Measurements from ENCODE around the gene TMEM150A. TPM values are rescaled to one million over a fixed set of nuclear protein-coding genes. Genes with fewer than 3 reads are reported as not detected.
"Not testable (repeated sequence)": the region's sequence is repeated elsewhere in the genome, so short reads cannot be mapped to it uniquely, and the experiment has no call there.

Gene TMEM150A
- polyA plus RNA-seq, 5 donors: 9.9 to 16.9 (median 13.8) TPM

DNA sequence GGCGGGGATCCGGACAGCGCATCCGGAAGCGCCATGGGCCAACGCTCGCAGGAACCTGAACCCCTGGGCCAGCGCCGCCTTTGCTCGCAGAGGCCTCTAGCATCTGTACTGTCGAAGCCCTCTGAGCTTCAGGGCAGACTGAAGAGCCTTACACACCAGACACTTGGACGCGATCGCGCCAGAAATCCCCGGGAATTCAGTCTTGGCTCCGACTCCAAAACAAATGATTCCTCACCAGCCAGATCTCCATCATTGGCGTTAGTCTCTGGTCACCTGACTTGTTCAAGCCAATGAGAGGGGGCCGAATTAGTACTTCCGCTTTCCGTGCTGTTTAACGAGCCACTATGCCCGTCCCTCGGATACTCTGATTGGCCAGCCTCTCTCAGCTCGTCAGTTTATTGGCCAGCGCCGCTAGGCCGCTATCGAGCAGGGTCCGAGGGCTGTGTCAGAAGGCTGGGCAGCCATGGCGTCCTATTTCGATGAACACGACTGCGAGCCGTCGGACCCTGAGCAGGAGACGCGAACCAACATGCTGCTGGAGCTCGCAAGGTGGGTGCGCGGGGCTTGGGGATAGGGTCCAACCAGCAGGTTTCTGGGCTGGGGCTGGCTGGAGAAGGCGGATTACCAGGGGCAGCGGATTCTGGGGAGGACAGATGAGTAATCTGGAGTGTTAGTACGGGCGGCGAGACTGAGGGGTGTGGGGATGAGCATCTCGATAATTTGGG, 7.0 kb downstream of the TMEM150A start, which contains the start of gene RNF181:
RNF181 (plus strand) TSS at position 445 of the 725 bp plus-strand sequence; CDS start at position 464, 19 bp downstream.
- peak; percentile 95 to 97 for DNase-seq

DNA sequence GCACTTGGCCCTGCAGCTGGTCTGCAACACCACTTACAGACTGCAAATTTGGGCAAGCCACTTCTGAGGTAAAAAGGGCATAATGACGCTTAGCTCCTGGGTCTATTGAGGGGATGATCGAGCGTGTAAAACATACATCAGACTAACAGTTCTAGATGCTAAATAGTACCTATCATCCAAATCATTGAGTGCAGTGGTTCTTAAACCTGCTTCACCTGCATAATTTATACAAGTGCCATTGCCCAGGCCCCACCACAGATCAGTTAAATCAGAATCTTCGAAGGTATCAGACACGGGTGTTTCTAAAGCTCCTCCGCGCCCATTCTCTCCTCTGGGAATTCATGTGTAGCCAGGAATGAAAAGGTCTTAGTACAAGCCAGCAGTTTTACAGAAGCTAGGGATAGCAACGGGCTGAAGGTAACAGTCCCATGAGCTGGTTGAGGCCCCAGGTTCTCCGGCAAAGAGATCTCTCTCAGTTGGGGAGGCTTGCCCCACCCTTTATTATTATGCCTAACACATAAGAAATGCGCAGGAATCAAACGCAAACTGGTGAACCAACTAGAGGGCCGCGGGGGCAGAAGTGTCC, 7.7 kb downstream of the TMEM150A start:
- no peak for DNase-seq

DNA sequence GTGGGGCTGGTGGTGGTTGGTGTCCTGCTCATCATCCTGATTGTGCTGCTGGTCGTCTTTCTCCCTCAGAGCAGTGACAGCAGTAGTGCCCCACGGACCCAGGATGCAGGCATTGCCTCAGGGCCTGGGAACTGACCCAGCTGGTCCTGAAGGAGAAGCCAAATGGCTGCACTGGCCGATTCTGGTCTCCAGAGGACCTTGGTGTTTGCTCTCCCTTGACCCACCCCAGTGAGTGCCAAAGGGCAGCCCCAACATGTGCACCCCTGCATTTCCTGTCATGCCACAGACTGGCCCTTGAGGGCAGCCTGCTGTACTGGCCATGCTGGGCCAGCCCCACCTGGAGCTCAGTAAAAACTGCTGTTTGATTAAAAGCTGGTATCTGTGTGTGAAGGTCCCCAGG, 9.5 kb downstream of the TMEM150A start:
- DNase-seq: no peak

GRCh38 chr2:85592299-85592698, 10.2 kb downstream of the TMEM150A start:
- DNase-seq: not testable (repeated sequence)

DNA sequence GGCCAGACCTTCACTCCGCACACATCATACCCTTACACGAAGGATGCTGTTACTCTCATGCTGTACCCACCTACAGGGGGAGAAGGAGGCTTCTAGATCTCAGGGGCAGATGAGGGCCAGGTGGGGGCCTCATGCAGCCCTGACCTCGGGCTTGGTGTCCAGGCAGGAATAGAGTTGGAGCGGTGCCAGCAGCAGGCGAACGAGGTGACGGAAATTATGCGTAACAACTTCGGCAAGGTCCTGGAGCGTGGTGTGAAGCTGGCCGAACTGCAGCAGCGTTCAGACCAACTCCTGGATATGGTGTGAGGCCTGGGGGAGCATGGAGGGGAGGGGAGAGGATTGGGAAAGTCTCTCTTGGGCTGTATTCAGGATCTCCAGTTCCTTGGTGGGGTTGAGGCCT, 10.9 kb downstream of the TMEM150A start:
- no peak for DNase-seq

- DNase-seq: no peak
Measured at GRCh38 chr2:85590950-85591349, 11.5 kb downstream of the TMEM150A start.

GRCh38 chr2:85589982-85590791, 12.3 kb downstream of the TMEM150A start:
- no peak for DNase-seq

DNA sequence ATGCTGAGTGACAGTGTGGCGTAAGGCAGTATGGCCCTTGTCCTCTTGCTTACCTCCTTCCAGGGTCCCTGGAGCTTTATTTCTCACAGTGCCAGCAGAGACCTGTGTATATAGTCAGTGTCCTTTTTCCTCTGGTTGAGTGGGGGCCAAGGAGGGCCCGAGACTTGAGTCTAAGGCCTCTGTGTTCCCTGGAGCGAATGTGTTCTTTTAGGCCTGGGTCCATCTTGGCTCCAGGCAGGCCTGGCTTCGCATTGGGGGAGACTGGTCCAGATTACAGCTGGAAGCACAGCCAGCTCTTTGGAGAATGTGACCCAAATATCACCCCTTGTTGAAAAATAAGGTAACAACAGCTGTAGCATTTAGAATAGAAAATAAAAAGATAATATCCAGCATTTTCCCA, 13.3 kb downstream of the TMEM150A start:
- DNase-seq: no peak

DNA sequence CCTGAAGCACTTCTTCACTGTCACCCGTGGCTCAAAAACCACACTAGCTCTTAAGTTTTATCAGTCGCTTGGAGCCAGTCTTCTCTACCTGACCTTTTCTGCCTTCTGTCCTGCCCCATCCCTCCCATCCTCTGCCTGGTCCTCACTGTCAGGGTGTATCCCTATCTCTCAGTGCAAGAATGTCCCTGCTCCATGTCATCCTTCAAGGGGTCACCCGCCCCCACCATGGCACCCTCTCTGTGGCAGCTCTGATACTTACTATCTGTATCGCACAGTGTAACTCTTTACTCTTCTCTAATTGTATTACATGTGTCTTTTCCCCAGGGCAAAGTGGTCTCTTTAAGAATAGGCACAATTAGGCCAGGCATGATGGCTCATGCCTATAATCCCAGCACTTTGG, 13.9 kb downstream of the TMEM150A start:
- DNase-seq: no peak

DNA sequence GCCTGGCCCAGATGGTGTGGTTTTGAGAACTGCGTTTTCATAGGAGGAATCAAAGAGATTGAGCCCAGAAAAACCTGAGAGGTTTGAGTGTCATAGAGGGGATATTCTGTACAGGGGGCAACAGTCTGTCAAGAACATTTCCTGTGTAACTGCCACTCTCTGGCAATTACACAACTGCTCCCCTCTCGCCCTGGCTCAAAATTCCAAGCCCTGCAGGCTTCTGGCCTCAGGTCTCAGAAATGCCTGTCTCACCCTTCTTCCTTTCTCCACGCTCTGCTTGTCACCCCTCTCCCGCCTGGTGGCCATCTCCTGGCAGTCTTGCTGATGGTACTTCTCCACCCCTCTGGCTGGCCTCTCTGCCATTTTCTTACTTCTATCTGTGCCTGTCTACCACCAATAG, 14.3 kb downstream of the TMEM150A start:
- DNase-seq: no peak

GRCh38 chr2:85585781-85586105, 16.8 kb downstream of the TMEM150A start:
- DNase-seq: no peak

- DNase-seq: no peak
Measured at GRCh38 chr2:85584857-85585780, 17.4 kb downstream of the TMEM150A start.

GRCh38 chr2:85584354-85584856, 18.1 kb downstream of the TMEM150A start, which contains the start of gene VAMP5:
Gene VAMP5, plus strand, starts transcription at chr2:85584431. Its CDS starts 60 bp downstream, at chr2:85584491.
- peak in 1 of 2 donors; percentile 40 for DNase-seq

DNA sequence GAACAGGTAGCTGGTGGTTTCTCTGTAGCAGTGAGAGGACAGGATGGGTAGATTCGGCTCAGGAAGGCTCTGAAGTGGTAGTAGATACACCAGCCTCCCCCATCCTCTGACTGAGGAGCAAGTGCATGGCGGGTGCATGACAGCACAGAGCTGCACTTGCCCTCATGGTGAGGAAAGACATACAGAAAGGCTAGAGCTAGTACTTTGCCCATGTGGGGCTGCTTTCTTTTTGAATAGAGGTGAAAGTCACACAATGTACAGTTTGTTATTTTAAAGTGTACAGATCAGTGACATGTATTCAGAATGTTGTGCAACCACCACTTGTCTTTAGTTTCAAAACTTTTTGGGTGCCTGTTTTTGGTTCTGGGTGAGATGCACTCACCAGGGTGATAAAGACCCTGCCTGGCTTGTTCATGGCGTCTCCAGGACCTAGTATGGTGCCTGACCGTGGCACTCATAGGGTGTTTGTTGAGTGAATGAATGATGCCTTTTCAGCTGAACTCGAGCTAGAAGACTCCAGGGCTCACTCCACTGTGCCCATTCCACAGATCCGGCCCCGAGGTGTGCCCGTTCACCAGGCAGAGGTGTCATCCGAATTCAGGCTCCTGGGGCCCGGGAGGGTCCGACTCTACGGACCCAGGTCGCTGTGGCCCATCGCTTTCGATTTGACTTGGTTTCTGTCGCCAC, 18.7 kb downstream of the TMEM150A start:
- DNase-seq: no peak

GRCh38 chr2:85582492-85582891, 20.0 kb downstream of the TMEM150A start:
- no peak for DNase-seq

DNA sequence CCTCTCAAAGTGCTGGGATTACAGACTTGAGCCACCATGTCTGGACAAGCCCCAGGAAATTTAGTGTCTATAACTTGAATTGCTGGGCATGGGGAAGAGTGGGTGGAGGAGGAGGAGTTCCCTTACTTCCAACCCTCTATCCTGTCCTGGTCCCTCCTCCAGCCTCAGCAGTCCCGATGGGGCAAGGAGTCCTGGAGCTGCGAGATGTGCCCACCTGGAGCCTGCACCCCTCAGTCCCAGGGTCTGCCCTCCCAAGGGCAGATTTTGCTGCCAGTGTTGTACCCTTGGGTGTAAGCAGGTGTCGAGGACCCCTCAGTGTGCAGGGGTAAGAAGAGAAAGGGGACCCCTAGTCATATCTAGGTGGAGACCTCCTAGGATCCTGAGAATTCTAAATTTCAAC, 22.3 kb downstream of the TMEM150A start:
- no peak for DNase-seq

DNA sequence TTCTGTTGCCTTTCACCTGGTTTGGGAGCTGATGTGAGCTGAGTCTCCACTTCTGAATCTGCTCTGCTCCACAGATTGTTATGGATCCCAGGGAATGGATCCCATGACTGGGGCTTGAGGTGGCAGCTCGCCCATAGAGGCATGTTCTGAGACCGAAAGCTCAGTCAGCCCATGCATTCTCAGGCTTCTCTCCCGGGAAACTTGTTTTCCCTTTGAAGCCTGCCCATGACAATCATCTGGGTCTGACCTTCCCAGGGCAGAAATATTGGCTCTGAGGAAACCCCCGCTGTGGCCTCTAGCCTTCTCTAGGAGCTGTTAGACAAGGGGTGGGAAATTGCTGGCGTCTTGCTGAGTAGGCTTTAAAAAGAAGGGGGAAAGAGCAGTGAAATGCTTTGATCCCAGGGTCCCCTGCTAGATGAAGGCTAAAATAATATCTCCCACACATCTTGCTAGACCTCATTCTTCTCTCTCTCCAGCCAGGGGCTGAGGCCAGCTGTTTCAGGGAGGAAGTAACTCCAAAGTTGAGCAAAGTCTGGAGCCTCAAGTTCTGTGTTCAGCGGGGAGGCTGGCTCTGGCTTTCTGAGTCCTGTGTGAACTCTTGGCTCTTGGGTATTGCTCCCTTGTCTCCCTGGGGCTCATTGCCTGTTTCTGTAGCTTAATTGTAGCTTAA, 23.1 kb downstream of the TMEM150A start:
- peak in 1 of 2 donors; percentile 43 for DNase-seq

DNA sequence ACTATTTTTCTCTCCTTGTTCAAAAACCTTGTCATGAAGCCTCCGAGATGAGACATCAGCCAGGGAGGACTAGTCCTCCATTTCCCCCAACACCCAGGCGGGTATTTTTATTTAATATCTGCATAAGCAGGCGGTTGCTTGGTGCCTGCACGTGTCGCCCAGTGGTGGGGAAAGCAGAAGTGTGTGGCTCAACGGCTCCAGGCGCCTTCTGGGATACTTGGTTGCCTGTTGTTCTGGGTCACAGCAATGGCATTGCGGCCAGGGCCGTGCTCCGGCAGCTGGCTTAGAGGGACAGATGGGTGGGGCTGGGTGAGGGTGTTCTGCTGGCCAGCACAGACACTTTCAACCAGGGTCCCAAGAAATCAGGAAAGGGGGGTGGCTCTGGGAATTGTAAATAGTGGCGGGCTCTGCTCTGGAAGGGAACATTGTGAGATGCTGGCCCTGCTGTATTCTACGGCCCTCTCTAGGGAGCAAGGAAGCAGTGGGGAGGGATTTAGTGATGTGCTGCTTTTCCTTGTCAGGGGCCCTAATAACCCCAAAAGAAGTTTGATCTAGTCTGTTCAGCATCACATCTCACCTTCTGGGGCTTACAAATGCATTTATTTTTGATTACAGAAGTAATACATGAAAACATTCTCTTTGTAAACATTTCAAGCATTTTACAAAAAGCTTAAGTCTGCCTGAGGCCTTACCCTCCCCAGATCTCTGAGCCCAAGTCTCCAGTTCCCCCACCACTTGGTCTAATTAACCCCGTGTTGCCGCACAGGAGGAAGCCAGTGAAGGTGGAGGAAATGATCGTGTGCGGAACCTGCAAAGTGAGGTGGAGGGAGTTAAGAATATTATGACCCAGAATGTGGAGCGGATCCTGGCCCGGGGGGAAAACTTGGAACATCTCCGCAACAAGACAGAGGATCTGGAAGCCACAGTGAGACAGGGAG, 24.0 kb downstream of the TMEM150A start:
- DNase-seq: no peak

Data from right lung (tissue), 5 donors.